Lower lobe of right lung (tissue), 2 donors: Measurements from ENCODE around the gene CD28. TPM values are rescaled to one million over a fixed set of nuclear protein-coding genes. Genes with fewer than 3 reads are reported as not detected.

Source experiments
- ATAC-seq, 2 donors: fragments of 200-7000 bp; cut with Tn5 transposase; one replicate each; pipeline ENCODE4 v1.9.1; 2020 to 2022; ENCODE audit warnings: mild to moderate bottlenecking in 2 of 2, moderate library complexity in 2 of 2
- DNase-seq: peaks from one replicate; pipeline ENCODE4 v3.0.0-alpha.2; 2020
- H3K27ac ChIP-seq: fragments of 200-600 bp; one replicate; pipeline ENCODE4 v1.8.0; 2022
- H3K27me3 ChIP-seq: fragments of 200-600 bp; one replicate; pipeline ENCODE4 v1.8.0; 2022; ENCODE audit warnings: low read depth
- H3K36me3 ChIP-seq: fragments of 200-600 bp; one replicate; pipeline ENCODE4 v1.8.0; 2022; ENCODE audit warnings: mild to moderate bottlenecking
- H3K4me1 ChIP-seq: fragments of 200-600 bp; one replicate; pipeline ENCODE4 v1.8.0; 2022
- H3K4me3 ChIP-seq: fragments of 200-600 bp; one replicate; pipeline ENCODE4 v1.8.0; 2022; ENCODE audit warnings: mild to moderate bottlenecking
- H3K9me3 ChIP-seq: fragments of 200-600 bp; one replicate; pipeline ENCODE4 v1.8.0; 2022
- intact Hi-C: fragments of 100-400 bp; cut with DNase I; formaldehyde crosslinking; loops from one replicate; pipeline ENCODE4 v1.11.0; 2022
- total RNA-seq: library from RNA; stranded (reverse); fragmentation: NEBNext Ultra II Directional; extraction: Animal tissue kit (Norgen Biotek cat#: 25700); gene quantifications from one replicate; pipeline ENCODE4 v1.2.1, GENCODE V29; 2021
- TF ChIP-seq, protein P1 (sequence below): fragments of 200-600 bp; IDR thresholded peaks from one replicate; pipeline ENCODE4 v1.8.0; 2022; ENCODE audit warnings: antibody characterized with exemption, mild to moderate bottlenecking
- donor health status: DM: no; HTN: yes; CAD: no; lungs with severe emphysema.

The CD28 gene
- total RNA-seq, 1 donor from 2014 or later: 2.2 TPM

DNA sequence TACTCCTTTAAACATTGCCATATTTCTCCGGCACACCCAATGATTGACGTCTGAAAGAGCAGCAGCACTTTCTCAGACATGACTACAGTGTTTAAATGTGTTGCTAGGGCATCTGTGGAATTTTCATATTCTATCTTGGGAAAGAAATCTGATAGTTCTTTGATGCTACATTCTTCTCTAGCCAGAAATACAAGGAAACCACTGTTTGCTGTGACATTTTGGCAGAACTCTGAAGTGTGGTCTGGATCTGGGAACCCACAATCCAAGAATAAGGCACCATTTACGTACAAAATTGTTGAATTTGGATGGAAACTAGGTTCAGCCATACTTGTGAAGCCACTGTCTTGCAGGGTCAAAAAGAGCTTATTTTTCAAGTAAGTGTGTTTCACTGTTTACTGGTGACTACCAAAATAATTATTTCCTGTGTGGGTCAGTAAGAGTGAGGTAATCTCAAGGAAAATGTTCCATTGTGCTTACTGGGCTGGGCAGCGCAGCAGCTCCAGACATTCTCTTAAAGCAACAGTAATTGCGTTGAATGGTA is 21.3 kb upstream of the CD28 start:
- intact Hi-C loops: no loop called here
- no peak for DNase-seq
- H3K36me3 ChIP-seq: no peaks in the 10 kb centered on the region
- ATAC-seq: peak; percentile 16 to 20
- H3K4me3 ChIP-seq: no peak overlapping the region
- peaks cover 93% of the 10 kb centered on the region for H3K4me1 ChIP-seq
- TF ChIP-seq, protein P1, sequence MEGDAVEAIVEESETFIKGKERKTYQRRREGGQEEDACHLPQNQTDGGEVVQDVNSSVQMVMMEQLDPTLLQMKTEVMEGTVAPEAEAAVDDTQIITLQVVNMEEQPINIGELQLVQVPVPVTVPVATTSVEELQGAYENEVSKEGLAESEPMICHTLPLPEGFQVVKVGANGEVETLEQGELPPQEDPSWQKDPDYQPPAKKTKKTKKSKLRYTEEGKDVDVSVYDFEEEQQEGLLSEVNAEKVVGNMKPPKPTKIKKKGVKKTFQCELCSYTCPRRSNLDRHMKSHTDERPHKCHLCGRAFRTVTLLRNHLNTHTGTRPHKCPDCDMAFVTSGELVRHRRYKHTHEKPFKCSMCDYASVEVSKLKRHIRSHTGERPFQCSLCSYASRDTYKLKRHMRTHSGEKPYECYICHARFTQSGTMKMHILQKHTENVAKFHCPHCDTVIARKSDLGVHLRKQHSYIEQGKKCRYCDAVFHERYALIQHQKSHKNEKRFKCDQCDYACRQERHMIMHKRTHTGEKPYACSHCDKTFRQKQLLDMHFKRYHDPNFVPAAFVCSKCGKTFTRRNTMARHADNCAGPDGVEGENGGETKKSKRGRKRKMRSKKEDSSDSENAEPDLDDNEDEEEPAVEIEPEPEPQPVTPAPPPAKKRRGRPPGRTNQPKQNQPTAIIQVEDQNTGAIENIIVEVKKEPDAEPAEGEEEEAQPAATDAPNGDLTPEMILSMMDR: no peak
- peak overlapping the region; percentile 76 for H3K27ac ChIP-seq
- H3K9me3 ChIP-seq: no peaks in the 10 kb centered on the region
- no peaks in the 10 kb centered on the region for H3K27me3 ChIP-seq

DNA sequence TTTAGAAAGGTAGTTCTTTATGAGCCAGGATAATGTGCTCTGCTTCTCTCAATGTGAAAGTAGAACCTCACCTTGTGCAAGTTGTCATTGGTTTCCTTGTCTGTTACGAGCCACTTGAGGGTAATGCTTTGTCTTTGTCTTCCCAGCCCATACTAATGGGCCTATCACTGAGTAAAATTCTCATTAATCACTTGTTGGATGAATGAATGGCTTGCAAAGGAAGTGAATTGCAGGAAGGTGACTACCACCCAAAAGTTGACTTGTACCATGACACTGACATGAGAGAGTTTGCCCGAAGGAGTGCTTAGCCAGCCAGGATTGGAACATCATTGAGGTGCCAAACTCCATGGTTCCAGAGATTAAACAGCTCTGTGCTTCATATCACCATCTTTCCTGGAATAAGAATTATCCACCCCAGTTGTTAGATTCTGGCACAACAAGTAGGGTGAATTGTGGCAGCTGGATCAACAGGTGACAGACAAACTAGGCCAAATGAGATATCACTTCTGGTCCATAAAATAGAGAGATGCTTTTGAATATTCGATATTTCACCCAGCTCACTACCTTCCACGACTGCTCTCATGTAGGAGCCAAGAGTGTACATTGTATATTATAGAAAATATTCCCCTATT is 20.5 kb upstream of the CD28 start:
- intact Hi-C loops: no loop called here
- ATAC-seq (no peak), DNase-seq (no peak)
- TF ChIP-seq, protein P1: no peak
- Histone ChIP-seq H3K27me3 (no peaks in the 10 kb centered on the region), H3K9me3 (no peaks in the 10 kb centered on the region), H3K4me1 (peaks cover 94% of the 10 kb centered on the region), H3K36me3 (no peaks in the 10 kb centered on the region), H3K27ac (peak overlapping the region; percentile 76), H3K4me3 (no peak overlapping the region)

DNA sequence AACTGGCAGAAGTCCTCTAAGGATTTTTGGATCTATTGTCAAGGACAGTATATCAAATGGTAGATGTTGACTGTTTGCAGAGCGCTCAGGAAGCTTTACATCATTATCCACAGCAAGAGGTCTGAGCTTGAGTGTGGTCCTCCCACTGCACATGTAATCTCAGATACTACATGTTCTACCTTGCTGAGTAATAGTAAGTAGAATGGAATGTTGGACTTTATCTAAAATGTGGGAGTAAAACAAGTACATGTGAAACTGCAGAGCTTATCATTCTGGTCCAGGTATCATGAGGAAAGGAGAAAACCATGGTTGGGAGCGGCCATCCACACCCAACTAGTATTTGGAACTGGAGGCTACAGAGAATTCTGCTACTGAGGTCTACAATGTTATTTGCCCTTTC is 19.3 kb upstream of the CD28 start:
- no peak for DNase-seq
- H3K27me3 ChIP-seq: no peaks in the 10 kb centered on the region
- ATAC-seq: no peak
- no peaks in the 10 kb centered on the region for H3K36me3 ChIP-seq
- H3K4me1 ChIP-seq: peaks cover 94% of the 10 kb centered on the region
- H3K27ac ChIP-seq: peak overlapping the region; percentile 76
- TF ChIP-seq, protein P1: no peak
- intact Hi-C loops: no loop called here
- H3K4me3 ChIP-seq: no peak overlapping the region
- no peaks in the 10 kb centered on the region for H3K9me3 ChIP-seq

DNA sequence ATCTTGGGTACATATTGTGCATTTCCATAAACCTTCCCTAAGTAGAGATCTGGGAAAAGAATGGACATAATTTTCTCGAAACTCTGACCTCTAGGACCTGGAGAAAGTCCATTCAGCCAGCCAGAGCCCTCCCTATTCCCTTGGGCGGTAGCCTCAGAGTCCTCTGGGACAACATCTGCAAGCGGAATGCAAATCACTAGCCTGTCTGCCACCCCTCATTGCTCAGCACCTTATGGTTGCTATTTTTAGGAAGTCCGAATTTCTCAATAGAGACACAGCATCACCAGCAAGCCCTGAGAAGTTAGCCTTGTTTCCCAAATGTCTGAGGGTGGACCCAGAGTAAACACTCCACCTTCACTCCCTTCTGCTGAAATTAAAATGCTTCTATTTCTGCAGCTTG is 17.6 kb upstream of the CD28 start:
- no peaks in the 10 kb centered on the region for H3K36me3 ChIP-seq
- H3K9me3 ChIP-seq: no peaks in the 10 kb centered on the region
- peaks cover 89% of the 10 kb centered on the region for H3K4me1 ChIP-seq
- peak; percentile 47 for DNase-seq
- ATAC-seq: peak; percentile 61 to 71
- intact Hi-C loops: no loop called here
- no peak overlapping the region for H3K27ac ChIP-seq
- H3K27me3 ChIP-seq: no peaks in the 10 kb centered on the region
- no peak overlapping the region for H3K4me3 ChIP-seq
- TF ChIP-seq, protein P1: no peak

DNA sequence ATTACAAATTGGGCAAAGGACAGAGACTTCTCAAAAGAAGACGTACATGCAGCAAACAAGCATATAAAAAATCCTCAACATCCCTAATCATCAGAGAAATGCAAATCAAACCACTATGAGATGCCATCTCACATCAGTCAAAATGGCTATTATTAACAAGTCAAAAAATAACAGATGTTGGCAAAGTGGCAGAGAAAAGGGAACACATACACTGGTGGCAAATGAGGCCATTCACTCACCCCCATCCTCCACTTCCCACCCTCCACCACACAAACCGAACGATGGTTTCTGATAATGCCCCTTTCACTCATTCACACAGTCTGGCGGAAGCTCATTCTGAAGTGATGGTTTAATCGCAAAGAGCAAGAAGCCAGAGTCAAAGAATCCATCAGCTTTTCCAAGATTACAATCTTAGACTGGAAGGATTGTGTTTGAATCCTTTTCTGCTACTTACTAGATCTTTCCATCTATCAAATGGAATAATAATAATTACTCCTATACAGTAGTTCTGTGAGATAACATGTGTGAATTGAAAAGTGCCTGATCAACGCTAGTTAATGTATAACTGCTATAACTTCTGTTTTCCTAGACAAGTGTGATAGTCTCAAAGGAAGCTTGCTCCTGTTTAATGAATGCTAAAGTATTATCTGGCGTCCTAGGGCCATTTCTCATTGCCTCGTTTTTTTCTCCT is 16.9 kb upstream of the CD28 start:
- ATAC-seq: no peak
- Histone ChIP-seq H3K9me3 (no peaks in the 10 kb centered on the region), H3K36me3 (no peaks in the 10 kb centered on the region), H3K4me1 (peaks cover 82% of the 10 kb centered on the region), H3K27ac (peak overlapping the region; percentile 50), H3K4me3 (no peak overlapping the region), H3K27me3 (no peaks in the 10 kb centered on the region)
- TF ChIP-seq, protein P1: no peak
- intact Hi-C loops: no loop called here
- DNase-seq: no peak
